Smooth muscle cell (in vitro differentiated cells): ENCODE data around the gene H2BK1. TPM values are rescaled to one million over a fixed set of nuclear protein-coding genes. Genes with fewer than 3 reads are reported as not detected.

Source experiments
- DNase-seq: peaks from one replicate; lab custom pipeline; 2025; ENCODE audit not compliant: unreplicated experiment; lab: John Stamatoyannopoulos, UW
- H2AFZ ChIP-seq: fragments of 200-600 bp; sonication (generic); 2 replicates; pipeline ENCODE4 v1.6.0; 2016; ENCODE audit warnings: antibody characterized with exemption, low read depth, mild to moderate bottlenecking
- H3F3A ChIP-seq: fragments of 200-600 bp; sonication (generic); 2 replicates; pipeline ENCODE4 v1.6.0; 2017; ENCODE audit warnings: antibody characterized with exemption, low read depth
- H3K27ac ChIP-seq: fragments of 200-600 bp; sonication (generic); 2 replicates; pipeline ENCODE4 v1.5.1; 2016; ENCODE audit warnings: low read depth, mild to moderate bottlenecking
- H3K27me3 ChIP-seq: fragments of 200-600 bp; sonication (generic); 2 replicates; pipeline ENCODE4 v1.6.1; 2016; ENCODE audit warnings: low read depth, mild to moderate bottlenecking
- H3K36me3 ChIP-seq: fragments of 200-600 bp; sonication (generic); 2 replicates; pipeline ENCODE4 v1.5.1; 2016; ENCODE audit warnings: low read depth
- H3K4me1 ChIP-seq: fragments of 200-600 bp; sonication (generic); 2 replicates; pipeline ENCODE4 v1.5.1; 2016; ENCODE audit warnings: low read depth
- H3K4me2 ChIP-seq: fragments of 200-600 bp; sonication (generic); 2 replicates; pipeline ENCODE4 v1.6.0; 2016; ENCODE audit warnings: mild to moderate bottlenecking
- H3K4me3 ChIP-seq: fragments of 200-600 bp; sonication (generic); 2 replicates; pipeline ENCODE4 v1.5.1; 2016; ENCODE audit warnings: mild to moderate bottlenecking
- H3K79me2 ChIP-seq: fragments of 200-600 bp; sonication (generic); 2 replicates; pipeline ENCODE4 v1.6.0; 2016; ENCODE audit warnings: low read depth, mild to moderate bottlenecking
- H3K9ac ChIP-seq: fragments of 200-600 bp; sonication (generic); 2 replicates; pipeline ENCODE4 v1.6.0; 2016; ENCODE audit warnings: low read depth
- H3K9me3 ChIP-seq: fragments of 200-600 bp; sonication (generic); replicated peaks from 2 replicates; pipeline ENCODE4 v1.5.1; 2016; ENCODE audit warnings: low read depth
- H4K20me1 ChIP-seq: fragments of 200-600 bp; sonication (generic); 2 replicates; pipeline ENCODE4 v1.6.0; 2016; ENCODE audit warnings: low read depth
- WGBS: methylation state at CpG from one replicate; pipeline ENCODE4 v1.1.7; 2016; ENCODE audit warnings: low lambda C conversion rate; 5-methylcytosine and 5-hydroxymethylcytosine counted together
- polyA plus RNA-seq: library from polyadenylated mRNA; unstranded; fragments of >200 nt; fragmentation: Nextera tagmentation; extraction: Ambion mirVana; gene quantifications from 2 replicates; pipeline ENCODE4 v1.2.1, GENCODE V29; 2016
- total RNA-seq: library from RNA; depleted of rRNA; stranded (reverse); fragments of >200 nt; gene quantifications from 2 replicates; pipeline ENCODE4 v1.2.3, GENCODE V29; 2014
- TF ChIP-seq, protein P1 (sequence below): fragments of 200-600 bp; sonication (generic); IDR thresholded peaks from 2 replicates; pipeline ENCODE4 v1.5.1; 2017; ENCODE audit warnings: borderline replicate concordance, mild to moderate bottlenecking, antibody characterized with exemption; ENCODE audit not compliant: insufficient read depth, poor library complexity, severe bottlenecking

Gene H2BK1
- total and polyA plus RNA-seq, 2 experiments from 2014 or later, result not detected

DNA sequence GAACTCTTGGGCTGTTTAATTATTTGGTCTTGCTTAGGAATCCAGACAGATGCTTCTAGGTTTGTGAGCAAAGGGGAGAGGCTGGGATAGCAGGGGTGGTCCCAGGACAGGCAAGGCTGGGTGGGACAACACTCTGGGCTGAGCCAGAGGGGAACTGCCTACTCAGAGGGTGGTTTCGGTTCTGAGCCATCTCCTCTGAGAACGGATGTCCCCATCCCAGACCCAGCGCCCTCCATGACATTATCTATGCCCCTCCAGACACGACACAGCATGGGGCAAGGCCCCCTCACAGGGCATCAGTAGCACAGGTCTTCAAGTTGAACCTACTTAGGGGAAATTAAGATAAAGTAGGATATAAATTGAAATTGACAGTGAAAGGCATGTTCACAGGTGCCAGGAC, 30.3 kb downstream of the H2BK1 start:
- WGBS, result 89% methylated on average over 4 of the region's 4 CpGs
- no peaks in the 10 kb centered on the region for H3F3A ChIP-seq
- no peak overlapping the region for H3K4me3 ChIP-seq
- DNase-seq, result no peak
- peaks cover 38% of the 10 kb centered on the region for H3K27me3 ChIP-seq
- no peaks in the 10 kb centered on the region for H4K20me1 ChIP-seq
- H3K4me2 ChIP-seq, result no peak overlapping the region
- TF ChIP-seq, protein P1, sequence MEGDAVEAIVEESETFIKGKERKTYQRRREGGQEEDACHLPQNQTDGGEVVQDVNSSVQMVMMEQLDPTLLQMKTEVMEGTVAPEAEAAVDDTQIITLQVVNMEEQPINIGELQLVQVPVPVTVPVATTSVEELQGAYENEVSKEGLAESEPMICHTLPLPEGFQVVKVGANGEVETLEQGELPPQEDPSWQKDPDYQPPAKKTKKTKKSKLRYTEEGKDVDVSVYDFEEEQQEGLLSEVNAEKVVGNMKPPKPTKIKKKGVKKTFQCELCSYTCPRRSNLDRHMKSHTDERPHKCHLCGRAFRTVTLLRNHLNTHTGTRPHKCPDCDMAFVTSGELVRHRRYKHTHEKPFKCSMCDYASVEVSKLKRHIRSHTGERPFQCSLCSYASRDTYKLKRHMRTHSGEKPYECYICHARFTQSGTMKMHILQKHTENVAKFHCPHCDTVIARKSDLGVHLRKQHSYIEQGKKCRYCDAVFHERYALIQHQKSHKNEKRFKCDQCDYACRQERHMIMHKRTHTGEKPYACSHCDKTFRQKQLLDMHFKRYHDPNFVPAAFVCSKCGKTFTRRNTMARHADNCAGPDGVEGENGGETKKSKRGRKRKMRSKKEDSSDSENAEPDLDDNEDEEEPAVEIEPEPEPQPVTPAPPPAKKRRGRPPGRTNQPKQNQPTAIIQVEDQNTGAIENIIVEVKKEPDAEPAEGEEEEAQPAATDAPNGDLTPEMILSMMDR, result no peak
- H3K27ac ChIP-seq, result no peak overlapping the region
- no peaks in the 10 kb centered on the region for H3K79me2 ChIP-seq
- no peaks in the 10 kb centered on the region for H3K36me3 ChIP-seq
- H3K9me3 ChIP-seq, result no peaks in the 10 kb centered on the region
- H3K4me1 ChIP-seq, result no peaks in the 10 kb centered on the region
- no peak overlapping the region for H3K9ac ChIP-seq
- no peak overlapping the region for H2AFZ ChIP-seq

DNA sequence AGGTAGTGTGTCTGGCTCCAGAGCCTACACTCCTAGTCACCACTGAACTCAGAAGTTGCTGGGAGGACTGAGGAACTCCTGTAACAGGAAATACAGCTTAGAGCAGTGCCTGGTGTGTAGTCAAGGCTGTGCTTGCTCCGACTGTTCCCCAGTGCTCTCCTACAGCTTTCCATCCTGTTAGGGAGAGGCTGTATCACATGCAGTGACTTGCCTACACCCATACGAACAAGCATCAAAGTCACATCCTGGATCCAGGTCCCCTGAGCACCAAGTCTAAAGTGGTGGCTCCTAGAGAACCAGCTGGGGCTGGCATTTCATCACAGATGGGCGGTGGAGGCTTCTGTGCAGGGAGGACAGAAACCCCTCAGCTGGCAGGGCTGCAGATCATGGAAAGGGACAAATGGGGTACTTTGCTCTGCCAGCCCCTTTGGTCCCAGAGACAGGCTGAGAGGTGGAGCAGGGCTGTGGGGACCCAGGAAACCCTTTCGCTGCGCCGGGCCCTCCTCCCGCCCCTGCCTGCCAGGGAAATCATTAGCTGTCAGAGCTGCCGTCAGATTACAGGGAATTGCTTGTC, 30.9 kb downstream of the H2BK1 start:
- TF ChIP-seq, protein P1, result no peak
- H3K9me3 ChIP-seq, result no peaks in the 10 kb centered on the region
- no peak for DNase-seq
- H3K36me3 ChIP-seq, result no peaks in the 10 kb centered on the region
- H4K20me1 ChIP-seq, result no peaks in the 10 kb centered on the region
- no peak overlapping the region for H3K4me3 ChIP-seq
- no peaks in the 10 kb centered on the region for H3K4me1 ChIP-seq
- WGBS, result 91% methylated on average over 8 of the region's 8 CpGs
- no peak overlapping the region for H3K4me2 ChIP-seq
- H3K79me2 ChIP-seq, result no peaks in the 10 kb centered on the region
- H3K27ac ChIP-seq, result no peak overlapping the region
- H3K9ac ChIP-seq, result no peak overlapping the region
- no peak overlapping the region for H2AFZ ChIP-seq
- peaks cover 39% of the 10 kb centered on the region for H3K27me3 ChIP-seq
- H3F3A ChIP-seq, result no peaks in the 10 kb centered on the region

DNA sequence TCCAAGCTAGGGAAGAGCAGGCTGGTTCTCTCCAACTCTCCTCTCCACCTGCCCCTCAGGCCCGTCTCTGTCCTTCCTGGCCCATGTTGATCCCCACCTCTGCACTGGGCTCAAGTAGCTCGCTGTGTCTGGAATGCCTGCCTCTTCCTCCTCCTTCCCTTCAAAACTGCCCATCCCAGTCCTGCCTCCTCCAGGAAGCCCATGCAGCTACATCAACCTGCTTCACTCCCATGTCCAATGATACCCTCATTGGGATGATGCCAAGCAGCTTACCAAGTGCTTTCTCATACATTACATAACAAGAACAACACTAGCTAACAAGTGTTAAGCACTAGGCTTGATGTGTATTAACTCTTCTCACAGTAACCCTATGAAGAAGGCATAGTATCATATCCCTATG, 31.5 kb downstream of the H2BK1 start:
- Histone ChIP-seq H3K9me3 (no peaks in the 10 kb centered on the region), H3K27ac (no peak overlapping the region), H3K79me2 (no peaks in the 10 kb centered on the region), H3K4me3 (no peak overlapping the region), H2AFZ (no peak overlapping the region), H3F3A (no peaks in the 10 kb centered on the region), H3K4me2 (no peak overlapping the region), H3K36me3 (no peaks in the 10 kb centered on the region), H3K27me3 (peaks cover 39% of the 10 kb centered on the region), H3K4me1 (no peaks in the 10 kb centered on the region), H4K20me1 (no peaks in the 10 kb centered on the region), H3K9ac (no peak overlapping the region)
- no peak for DNase-seq
- 88% methylated on average over 2 of the region's 2 CpGs for WGBS
- TF ChIP-seq, protein P1, result no peak

DNA sequence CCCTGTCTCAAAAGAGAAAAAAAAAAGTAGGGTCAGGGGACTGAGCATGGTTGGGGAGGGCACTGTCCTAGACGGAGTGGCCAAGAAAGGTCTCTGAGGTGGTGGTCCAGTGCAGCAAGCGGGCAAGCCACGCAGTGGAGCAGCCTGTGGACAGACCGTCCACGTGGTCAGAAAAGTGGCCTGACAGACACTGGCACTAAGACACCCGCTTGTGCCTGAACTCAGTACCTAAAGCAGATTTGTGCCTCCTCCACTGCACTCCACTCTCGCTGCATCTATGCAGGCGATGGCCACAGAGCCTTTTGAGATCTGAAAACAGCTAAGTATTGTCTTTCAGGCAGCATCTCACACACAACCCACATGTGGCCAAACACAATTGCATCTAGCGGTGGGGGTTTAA, 32.1 kb downstream of the H2BK1 start:
- 88% methylated on average over 9 of the region's 9 CpGs for WGBS
- H3K27ac ChIP-seq, result no peak overlapping the region
- H3K4me3 ChIP-seq, result no peak overlapping the region
- no peaks in the 10 kb centered on the region for H3F3A ChIP-seq
- no peaks in the 10 kb centered on the region for H3K4me1 ChIP-seq
- H3K27me3 ChIP-seq, result peaks cover 39% of the 10 kb centered on the region
- H3K9me3 ChIP-seq, result no peaks in the 10 kb centered on the region
- H4K20me1 ChIP-seq, result no peaks in the 10 kb centered on the region
- no peaks in the 10 kb centered on the region for H3K79me2 ChIP-seq
- H3K36me3 ChIP-seq, result no peaks in the 10 kb centered on the region
- no peak overlapping the region for H2AFZ ChIP-seq
- TF ChIP-seq, protein P1, result no peak
- no peak overlapping the region for H3K9ac ChIP-seq
- no peak for DNase-seq
- H3K4me2 ChIP-seq, result no peak overlapping the region
